NB4 (cell line): ENCODE results near the gene YARS1.

Source experiments
- DNase-seq: peaks from one replicate; pipeline ENCODE4 v3.0.0; 2010; ENCODE audit warnings: low read depth
- H3K4me3 ChIP-seq: one replicate; pipeline ENCODE4 v1.5.1; 2011; ENCODE audit warnings: mild to moderate bottlenecking, low read depth, low read length, moderate library complexity
- CTCF ChIP-seq: IDR thresholded peaks from one replicate; pipeline ENCODE4 v1.5.1; 2012; ENCODE audit warnings: low read depth, low read length
- MAX ChIP-seq: IDR thresholded peaks from 2 replicates; pipeline ENCODE4 v1.6.1; 2011; ENCODE audit warnings: low read depth, low read length
- MYC ChIP-seq: IDR thresholded peaks from 2 replicates; pipeline ENCODE4 v1.6.1; 2011; ENCODE audit warnings: low read depth, low read length
- POLR2A ChIP-seq: IDR thresholded peaks from 2 replicates; pipeline ENCODE4 v1.6.1; 2011; ENCODE audit warnings: mild to moderate bottlenecking; ENCODE audit not compliant: insufficient read length; ENCODE audit errors: extremely low read depth

The YARS1 gene

GRCh38 chr1:32770221-32770731 lies 46.9 kb downstream of the YARS1 start:
- TF ChIP-seq MYC = no peak
- no peak for TF ChIP-seq POLR2A
- no peak overlapping the region for H3K4me3 ChIP-seq
- DNase-seq = no peak

- H3K4me3 ChIP-seq = no peak overlapping the region
- TF ChIP-seq MYC (no peak), CTCF (no peak), MAX (no peak), POLR2A (no peak)
- DNase-seq = no peak
Observed at GRCh38 chr1:32769524-32770220, 47.5 kb downstream of the YARS1 start.

GRCh38 chr1:32768110-32768850 lies 48.9 kb downstream of the YARS1 start:
- no peak for DNase-seq
- no peak overlapping the region for H3K4me3 ChIP-seq
- TF ChIP-seq MAX = no peak
- no peak for TF ChIP-seq POLR2A
- no peak for TF ChIP-seq CTCF

GRCh38 chr1:32767641-32768040 lies 49.5 kb downstream of the YARS1 start:
- DNase-seq = no peak
- TF ChIP-seq MYC (no peak), POLR2A (no peak), CTCF (no peak), MAX (no peak)
- no peak overlapping the region for H3K4me3 ChIP-seq

GRCh38 chr1:32767156-32767555 lies 50.0 kb downstream of the YARS1 start:
- no peak for DNase-seq
- no peak overlapping the region for H3K4me3 ChIP-seq
- TF ChIP-seq POLR2A (no peak), MAX (no peak), CTCF (no peak), MYC (no peak)

GRCh38 chr1:32766328-32766972 lies 50.7 kb downstream of the YARS1 start:
- TF ChIP-seq MAX (no peak), MYC (no peak), POLR2A (no peak), CTCF (no peak)

More at GRCh38 chr1:32766328-32766972, 50.7 kb downstream of the YARS1 start:
- no peak for DNase-seq
- H3K4me3 ChIP-seq = no peak overlapping the region
